Endodermal cell (in vitro differentiated cells): ENCODE results near the gene ZNF599. TPM values are rescaled to one million over a fixed set of nuclear protein-coding genes. Genes with fewer than 3 reads are reported as not detected.

Source experiments
- DNase-seq: peaks from one replicate; pipeline ENCODE4 v3.0.0-alpha.2; 2017
- H3K27ac ChIP-seq: 2 replicates; pipeline ENCODE4 v1.5.1; 2013; ENCODE audit warnings: mild to moderate bottlenecking, low read depth, low read length, moderate library complexity
- H3K27me3 ChIP-seq: 2 replicates; pipeline ENCODE4 v1.6.1; 2013; ENCODE audit warnings: mild to moderate bottlenecking, low read length, moderate library complexity; ENCODE audit not compliant: insufficient read depth, control insufficient read depth, poor library complexity, severe bottlenecking
- H3K36me3 ChIP-seq: 2 replicates; pipeline ENCODE4 v1.7.0; 2013; ENCODE audit warnings: mild to moderate bottlenecking, low read length, moderate library complexity; ENCODE audit not compliant: control insufficient read depth, insufficient read depth
- H3K4me1 ChIP-seq: one replicate; pipeline ENCODE4 v1.7.0; 2013; ENCODE audit warnings: low read length; ENCODE audit not compliant: control insufficient read depth, insufficient read depth
- H3K4me3 ChIP-seq: 2 replicates; pipeline ENCODE4 v1.5.1; 2013; ENCODE audit warnings: mild to moderate bottlenecking, low read length, moderate library complexity
- H3K9ac ChIP-seq: 2 replicates; pipeline ENCODE4 v1.6.1; 2013; ENCODE audit warnings: mild to moderate bottlenecking, low read length, moderate library complexity; ENCODE audit not compliant: poor library complexity, severe bottlenecking; ENCODE audit errors: extremely low read depth
- H3K9me3 ChIP-seq: 2 replicates; pipeline ENCODE4 v1.6.1; 2013; ENCODE audit warnings: mild to moderate bottlenecking, low read length, moderate library complexity; ENCODE audit not compliant: control insufficient read depth
- H3K27ac Mint-ChIP-seq: 2 replicates; pipeline ENCODE4 v1.8.0; 2020; ENCODE audit warnings: mixed read lengths
- H3K27me3 Mint-ChIP-seq: 2 replicates; pipeline ENCODE4 v1.8.0; 2021; ENCODE audit warnings: mild to moderate bottlenecking, mixed read lengths; ENCODE audit not compliant: insufficient read depth
- H3K36me3 Mint-ChIP-seq: 2 replicates; pipeline ENCODE4 v1.8.0; 2020; ENCODE audit warnings: low read depth, mixed read lengths
- H3K4me1 Mint-ChIP-seq: 2 replicates; pipeline ENCODE4 v1.8.0; 2020; ENCODE audit warnings: mixed read lengths
- H3K4me3 Mint-ChIP-seq: 2 replicates; pipeline ENCODE4 v1.8.0; 2020; ENCODE audit warnings: mild to moderate bottlenecking, moderate library complexity, mixed read lengths
- H3K9me3 Mint-ChIP-seq: 2 replicates; pipeline ENCODE4 v1.8.0; 2020; ENCODE audit warnings: mild to moderate bottlenecking, mixed read lengths
- CTCF ChIP-seq: fragments of 200-600 bp; sonication (generic); conservative IDR thresholded peaks from 2 replicates; pipeline ENCODE4 v1.5.0; 2021; ENCODE audit warnings: antibody characterized with exemption, mild to moderate bottlenecking
- WGBS, 2 experiments: methylation state at CpG; one replicate each; pipeline versions ENCODE4 v1.1.5 to v1.1.7; 2013; ENCODE audit warnings: missing lambda C conversion rate in 2 of 2, mixed read lengths in 1 of 2; ENCODE audit not compliant: insufficient coverage in 1 of 2, insufficient read length in 1 of 2; 5-methylcytosine and 5-hydroxymethylcytosine counted together
- total RNA-seq, 2 donors: library from RNA; stranded (reverse); fragmentation: NEBNext Ultra II Directional in 1 of 2; extraction: Animal tissue kit (Norgen Biotek cat#: 25700) in 1 of 2; gene quantifications; 2 replicates in 1 of 2; 3 replicates in 1 of 2; pipeline ENCODE4 v1.2.1, GENCODE V29; 2021

ZNF599 gene
- total RNA-seq, 2 donors from 2014 or later = 5.7 to 5.8 TPM

- Histone ChIP-seq H3K9ac (no peak overlapping the region), H3K27me3 (no peaks in the 10 kb centered on the region), H3K27ac (no peak overlapping the region), H3K36me3 (peaks cover 12% of the 10 kb centered on the region), H3K9me3 (peaks cover 38% of the 10 kb centered on the region), H3K4me1 (no peaks in the 10 kb centered on the region), H3K4me3 (no peak overlapping the region)
- Mint-ChIP-seq H3K27ac (no peak overlapping the region), H3K27me3 (peaks cover 3% of the 10 kb centered on the region), H3K36me3 (peaks cover 8% of the 10 kb centered on the region), H3K4me1 (peaks cover 10% of the 10 kb centered on the region), H3K9me3 (peaks cover 18% of the 10 kb centered on the region), H3K4me3 (no peak overlapping the region)
- TF ChIP-seq CTCF = no peak
- DNase-seq = no peak
- 76% methylated on average over 7 of the region's 7 CpGs; no CpG with 5 or more reads in 1 of the 2 experiments for WGBS, 2 experiments
Measured at GRCh38 chr19:34731964-34732363, 41.1 kb downstream of the ZNF599 start.

- peaks cover 8% of the 10 kb centered on the region for H3K36me3 Mint-ChIP-seq
- TF ChIP-seq CTCF = no peak
- H3K9me3 Mint-ChIP-seq = peaks cover 21% of the 10 kb centered on the region
- peaks cover 3% of the 10 kb centered on the region for H3K27me3 Mint-ChIP-seq
- no peaks in the 10 kb centered on the region for H3K4me1 ChIP-seq
- no peak overlapping the region for H3K4me3 ChIP-seq
- 87% methylated on average over 11 of the region's 11 CpGs; no CpG with 5 or more reads in 1 of the 2 experiments for WGBS, 2 experiments
- DNase-seq = no peak
- no peak overlapping the region for H3K9ac ChIP-seq
- H3K4me3 Mint-ChIP-seq = no peak overlapping the region
- peaks cover 8% of the 10 kb centered on the region for H3K36me3 ChIP-seq
- peaks cover 10% of the 10 kb centered on the region for H3K4me1 Mint-ChIP-seq
- no peaks in the 10 kb centered on the region for H3K27me3 ChIP-seq
- peaks cover 41% of the 10 kb centered on the region for H3K9me3 ChIP-seq
- H3K27ac Mint-ChIP-seq = no peak overlapping the region
- H3K27ac ChIP-seq = no peak overlapping the region
Measured at GRCh38 chr19:34731019-34731829, 41.8 kb downstream of the ZNF599 start.

GRCh38 chr19:34725400-34725799, 47.6 kb downstream of the ZNF599 start:
- TF ChIP-seq CTCF = no peak
- H3K9me3 Mint-ChIP-seq = peaks cover 25% of the 10 kb centered on the region
- Histone ChIP-seq H3K4me1 (no peaks in the 10 kb centered on the region), H3K4me3 (peak overlapping the region; percentile 62), H3K27me3 (no peaks in the 10 kb centered on the region), H3K9me3 (peaks cover 41% of the 10 kb centered on the region), H3K27ac (no peak overlapping the region), H3K9ac (no peak overlapping the region), H3K36me3 (no peaks in the 10 kb centered on the region)
- peaks cover 45% of the 10 kb centered on the region for H3K27me3 Mint-ChIP-seq
- no peaks in the 10 kb centered on the region for H3K36me3 Mint-ChIP-seq
- no peaks in the 10 kb centered on the region for H3K4me1 Mint-ChIP-seq
- H3K27ac Mint-ChIP-seq = no peak overlapping the region
- WGBS, 2 experiments = 81 to 86% methylated on average over 4 to 6 of the region's 6 CpGs
- no peak overlapping the region for H3K4me3 Mint-ChIP-seq
- no peak for DNase-seq
